ENCODE results near the gene ZNF398. TPM values are rescaled to one million over a fixed set of nuclear protein-coding genes. Genes with fewer than 3 reads are reported as not detected.

The ZNF398 gene
- total RNA-seq, 1 donor from 2014 or later: 7.1 TPM

GRCh38 chr7:149207324-149208035 lies 60.2 kb downstream of the ZNF398 start:
- H3K9me3 ChIP-seq (replicated peaks): no peaks in the 10 kb centered on the region
- H3K4me1 ChIP-seq: peaks cover 15% of the 10 kb centered on the region
- intact Hi-C loops (cut with micrococcal nuclease): no loop called here
- H3K4me3 ChIP-seq: no peak overlapping the region
- H3K27ac ChIP-seq (replicated peaks): no peak overlapping the region
- DNase-seq: no peak
- TF ChIP-seq CTCF (IDR thresholded peaks at IDR 0.05; ENCODE audit: borderline replicate concordance): no peak
- no peaks in the 10 kb centered on the region for H3K27me3 ChIP-seq (ENCODE audit: low read depth)
- peaks cover 95% of the 10 kb centered on the region for H3K36me3 ChIP-seq

GRCh38 chr7:149209518-149210269 lies 62.4 kb downstream of the ZNF398 start:
- TF ChIP-seq CTCF (IDR thresholded peaks at IDR 0.05; ENCODE audit: borderline replicate concordance): peak; percentile 47
- H3K27me3 ChIP-seq (ENCODE audit: low read depth): no peaks in the 10 kb centered on the region
- H3K27ac ChIP-seq (replicated peaks): peak overlapping the region; percentile 13
- H3K4me1 ChIP-seq: peaks cover 9% of the 10 kb centered on the region
- no peak for DNase-seq
- H3K9me3 ChIP-seq (replicated peaks): no peaks in the 10 kb centered on the region
- intact Hi-C loops (cut with micrococcal nuclease): no loop called here
- peaks cover 95% of the 10 kb centered on the region for H3K36me3 ChIP-seq
- no peak overlapping the region for H3K4me3 ChIP-seq

- H3K27me3 ChIP-seq (ENCODE audit: low read depth): no peaks in the 10 kb centered on the region
- peak; percentile 26 for DNase-seq
- TF ChIP-seq CTCF (IDR thresholded peaks at IDR 0.05; ENCODE audit: borderline replicate concordance): no peak
- intact Hi-C loops (cut with micrococcal nuclease): no loop called here
- peaks cover 98% of the 10 kb centered on the region for H3K36me3 ChIP-seq
- peak overlapping the region; percentile 13 for H3K27ac ChIP-seq (replicated peaks)
- peaks cover 9% of the 10 kb centered on the region for H3K4me1 ChIP-seq
- H3K9me3 ChIP-seq (replicated peaks): no peaks in the 10 kb centered on the region
- no peak overlapping the region for H3K4me3 ChIP-seq
Measured at GRCh38 chr7:149210551-149210950, 63.3 kb downstream of the ZNF398 start.

GRCh38 chr7:149214020-149214720 lies 66.9 kb downstream of the ZNF398 start:
- Histone ChIP-seq H3K9me3 (replicated peaks) (no peaks in the 10 kb centered on the region), H3K27ac (replicated peaks) (peak overlapping the region; percentile 1), H3K4me1 (peaks cover 13% of the 10 kb centered on the region), H3K27me3 (ENCODE audit: low read depth) (no peaks in the 10 kb centered on the region), H3K36me3 (peaks cover 98% of the 10 kb centered on the region), H3K4me3 (no peak overlapping the region)
- DNase-seq: no peak
- intact Hi-C loops (cut with micrococcal nuclease): no loop called here
- TF ChIP-seq CTCF (IDR thresholded peaks at IDR 0.05; ENCODE audit: borderline replicate concordance): no peak

GRCh38 chr7:149216402-149216801 lies 69.1 kb downstream of the ZNF398 start:
- H3K27ac ChIP-seq (replicated peaks): no peak overlapping the region
- peaks cover 8% of the 10 kb centered on the region for H3K4me1 ChIP-seq
- no peak for TF ChIP-seq CTCF (IDR thresholded peaks at IDR 0.05; ENCODE audit: borderline replicate concordance)
- H3K9me3 ChIP-seq (replicated peaks): no peaks in the 10 kb centered on the region
- H3K27me3 ChIP-seq (ENCODE audit: low read depth): no peaks in the 10 kb centered on the region
- intact Hi-C loops (cut with micrococcal nuclease): no loop called here
- no peak for DNase-seq
- peaks cover 96% of the 10 kb centered on the region for H3K36me3 ChIP-seq
- H3K4me3 ChIP-seq: no peak overlapping the region
